HG03378 (cell line): ENCODE results near the gene STK10.

Experiments
- ATAC-seq: cut with Tn5 transposase; IDR thresholded peaks from one replicate; pipeline ENCODE4 v1.9.1; 2021; ENCODE audit warnings: mild to moderate bottlenecking, moderate library complexity; ENCODE audit not compliant: unreplicated experiment

Gene STK10

DNA sequence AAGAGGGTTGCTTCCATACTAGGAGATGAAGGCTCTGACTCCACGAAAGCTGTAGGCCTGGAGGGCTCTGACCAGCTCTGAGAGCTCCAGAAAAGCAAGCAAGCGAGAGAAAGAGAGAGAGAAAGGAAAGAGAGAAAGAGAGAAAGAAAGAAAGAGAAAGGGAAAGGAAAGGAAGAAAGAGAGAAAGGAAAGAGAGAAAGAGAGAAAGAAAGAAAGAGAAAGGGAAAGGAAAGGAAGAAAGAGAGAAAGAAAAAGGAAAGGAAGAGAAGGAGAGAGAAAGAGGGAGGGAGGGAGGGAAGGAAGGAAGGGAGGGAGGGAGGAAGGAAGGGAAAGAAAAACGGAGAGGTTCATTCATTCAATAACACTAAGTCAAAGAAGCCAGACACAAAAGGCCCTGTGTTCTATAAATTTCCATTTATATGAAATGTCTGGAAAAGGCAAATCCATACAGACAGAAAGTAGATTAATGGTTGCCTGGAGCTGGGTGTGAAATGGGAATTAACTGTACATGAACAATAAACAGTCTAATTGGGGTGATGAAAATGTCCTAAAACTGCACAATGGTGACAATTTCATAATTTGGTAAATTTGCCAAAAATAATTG is 1.8 kb upstream of the STK10 start:
- no peak for ATAC-seq

DNA sequence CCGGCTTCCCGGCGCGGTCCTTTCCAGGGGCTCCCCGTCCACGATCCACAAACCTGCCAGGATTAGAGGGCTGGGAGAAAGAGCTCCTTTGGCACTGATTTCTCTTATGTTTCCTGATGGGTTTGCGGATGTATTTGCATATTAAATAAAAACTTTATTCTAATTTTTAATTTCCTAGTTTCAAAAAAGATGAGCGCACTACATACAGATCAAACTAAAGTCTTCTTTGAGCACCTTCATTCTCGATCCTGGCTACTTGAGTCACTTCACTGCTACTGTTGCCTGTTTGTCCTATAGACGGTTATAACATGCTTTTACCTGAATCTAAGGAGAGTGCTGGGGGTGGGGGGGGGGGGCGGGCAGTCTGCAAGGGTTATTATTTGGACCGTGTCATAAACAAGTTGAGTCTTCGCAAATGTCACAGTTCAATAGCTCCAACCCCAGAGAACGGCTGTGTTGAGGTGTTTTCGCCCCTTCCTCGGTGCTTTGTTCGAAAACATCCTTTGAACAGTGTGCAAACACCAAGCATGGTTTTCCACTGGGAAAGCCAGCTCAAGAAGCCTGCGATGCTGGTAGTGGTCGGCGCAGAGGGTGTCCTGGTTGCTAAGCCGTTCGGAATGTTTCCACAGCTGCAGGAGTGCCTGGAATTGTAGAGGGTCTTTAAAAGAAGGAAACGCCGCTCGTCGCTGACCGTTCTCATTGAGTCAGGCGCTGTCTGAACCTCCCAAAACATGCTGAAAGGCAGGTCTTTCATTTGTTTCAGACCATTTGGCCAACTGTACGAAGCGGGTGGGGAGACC is 1.1 kb upstream of the STK10 start:
- no peak for ATAC-seq

DNA sequence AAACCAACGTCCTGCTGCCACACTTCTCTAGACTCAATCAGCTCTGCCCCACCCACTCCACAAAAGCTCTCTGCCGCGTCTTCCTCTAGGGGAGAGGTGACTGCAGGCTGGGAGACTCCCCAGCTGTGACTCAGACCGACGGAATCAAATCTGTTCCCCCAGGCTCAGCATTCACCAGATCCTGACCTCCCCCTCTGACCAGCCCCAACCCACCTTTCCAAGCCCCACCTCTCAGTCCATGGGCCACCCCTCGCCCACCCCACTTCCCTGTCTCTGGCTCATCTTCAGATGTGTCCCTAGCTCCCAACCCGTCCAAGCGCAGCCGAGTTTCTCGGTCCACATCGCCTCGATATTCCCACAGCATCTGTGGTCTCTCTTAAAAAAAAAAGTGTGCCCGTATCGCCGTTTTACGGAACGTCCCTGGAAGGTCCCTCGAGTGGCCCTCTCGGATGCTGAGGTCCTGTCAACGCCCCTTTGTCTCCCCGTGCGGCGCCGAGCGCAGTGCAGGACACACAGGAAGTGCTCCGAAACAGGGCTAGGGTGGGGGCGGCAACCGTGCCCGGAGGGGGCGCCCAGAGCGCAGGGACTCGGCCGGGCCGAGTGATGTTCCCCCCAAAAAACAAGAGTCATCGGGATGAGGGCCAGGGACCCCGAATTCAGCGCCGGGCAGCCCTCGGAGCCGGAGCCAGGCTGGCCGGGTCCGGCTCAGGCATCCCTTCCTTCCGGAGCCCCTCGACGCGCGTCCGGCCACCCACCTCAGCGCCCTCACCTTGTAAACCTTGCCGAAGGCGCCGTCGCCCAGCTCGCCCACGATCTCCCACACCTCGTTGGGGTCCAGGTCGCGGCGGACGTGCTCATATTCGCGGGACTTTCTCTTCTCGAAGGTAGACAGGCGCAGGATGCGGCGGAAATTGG is 649 bp downstream of the STK10 start:
- ATAC-seq = peak; percentile 27

DNA sequence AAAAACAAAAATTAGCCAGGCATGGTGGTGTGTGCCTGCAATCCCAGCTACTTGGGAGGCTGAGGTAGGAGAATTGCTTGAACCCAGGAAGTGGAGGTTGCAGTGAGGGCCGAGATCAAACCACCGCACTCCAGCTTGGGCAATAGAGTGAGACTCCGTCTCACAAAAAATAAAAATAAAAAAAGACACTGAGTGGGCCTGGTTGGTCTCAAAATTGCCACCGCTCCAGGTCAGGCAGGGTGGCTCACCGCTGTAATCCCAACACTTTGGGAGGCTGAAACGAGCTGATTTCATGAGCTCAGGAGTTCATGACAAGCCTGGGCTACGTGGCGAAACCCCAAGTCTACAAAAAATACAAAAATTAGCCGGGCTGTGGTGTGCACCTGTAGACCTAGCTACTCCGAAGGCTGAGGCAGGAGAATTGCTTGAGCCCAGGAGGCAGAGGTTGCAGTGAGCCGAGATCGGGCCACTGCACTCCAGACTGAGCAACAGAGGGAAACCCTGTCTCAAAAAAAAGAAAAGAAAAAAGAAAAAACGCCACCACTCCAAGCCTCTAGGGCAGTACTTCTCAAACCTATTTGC is 1.8 kb downstream of the STK10 start:
- no peak for ATAC-seq

DNA sequence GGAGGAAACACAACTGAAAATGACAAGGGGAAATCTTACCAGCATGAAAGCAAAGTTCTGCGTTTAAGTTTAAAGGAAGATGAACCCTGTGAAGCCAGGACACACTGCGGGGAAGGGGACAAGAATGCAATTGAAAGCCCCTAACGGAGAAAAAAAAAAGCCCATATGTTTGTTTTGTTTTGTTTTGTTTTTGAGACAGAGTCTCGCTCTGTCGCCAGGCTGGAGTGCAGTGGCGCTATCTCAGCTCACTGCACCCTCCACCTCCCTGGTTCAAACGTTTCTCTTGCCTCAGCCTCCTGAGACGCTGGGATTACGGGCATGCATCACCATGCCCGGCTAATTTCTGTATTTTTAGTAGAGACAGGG is 2.9 kb downstream of the STK10 start:
- no peak for ATAC-seq

DNA sequence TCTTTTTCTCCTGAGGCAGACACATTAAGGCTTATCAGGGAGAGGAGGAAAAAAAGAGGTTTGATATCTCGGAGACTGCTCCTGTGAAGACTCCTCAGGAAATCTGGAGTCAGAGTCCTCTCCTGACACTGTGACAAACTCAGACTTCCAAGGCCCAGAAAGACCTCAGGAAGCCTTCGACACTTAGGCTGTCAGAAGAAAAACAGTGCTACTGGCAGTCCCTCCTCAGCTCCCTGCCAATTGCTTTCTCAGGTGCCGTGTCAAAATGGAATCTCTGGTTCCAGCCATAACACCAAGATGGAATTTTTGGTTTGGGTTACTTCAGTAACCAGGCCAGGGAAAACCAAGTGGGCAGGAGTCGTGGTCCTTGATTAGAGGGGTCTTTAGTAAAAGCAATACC is 4.1 kb downstream of the STK10 start:
- ATAC-seq = no peak

DNA sequence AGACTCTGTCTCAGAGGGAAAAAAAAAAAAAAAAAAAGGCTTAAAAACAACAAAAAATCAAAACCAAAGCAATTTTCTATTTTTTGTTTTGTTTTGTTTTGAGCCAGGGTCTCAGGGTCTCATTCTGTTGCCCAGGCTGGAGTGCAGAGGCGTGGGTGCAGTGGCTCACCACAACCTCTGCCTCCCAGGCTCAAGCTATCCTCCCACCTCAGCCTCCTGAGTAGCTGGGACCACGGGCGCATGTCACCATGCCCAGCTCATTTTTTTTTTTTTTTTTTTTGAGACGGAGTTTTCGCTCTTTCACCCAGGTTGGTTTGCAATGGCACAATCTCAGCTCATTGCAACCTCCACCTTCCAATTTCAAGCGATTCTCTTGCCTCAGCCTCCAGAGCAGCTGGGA is 5.7 kb downstream of the STK10 start:
- ATAC-seq = no peak

DNA sequence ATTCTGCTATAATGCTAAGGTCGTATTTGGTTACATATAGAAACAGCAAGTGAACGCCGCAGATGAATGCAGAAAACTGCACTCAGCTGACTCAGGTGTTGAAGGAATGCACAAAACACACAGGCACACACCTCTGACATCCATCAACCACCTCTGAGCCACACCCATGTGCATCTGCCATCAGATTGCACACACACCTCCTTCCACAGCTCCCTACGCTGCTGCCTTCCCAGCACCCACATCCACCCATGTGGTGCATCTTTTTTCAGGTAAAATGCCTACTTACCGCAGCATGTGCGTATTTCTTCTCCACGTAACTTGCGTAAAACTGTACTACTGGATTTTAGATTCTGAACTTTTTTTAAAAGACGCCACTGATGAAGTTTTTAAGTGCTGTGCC is 7.1 kb downstream of the STK10 start:
- no peak for ATAC-seq

DNA sequence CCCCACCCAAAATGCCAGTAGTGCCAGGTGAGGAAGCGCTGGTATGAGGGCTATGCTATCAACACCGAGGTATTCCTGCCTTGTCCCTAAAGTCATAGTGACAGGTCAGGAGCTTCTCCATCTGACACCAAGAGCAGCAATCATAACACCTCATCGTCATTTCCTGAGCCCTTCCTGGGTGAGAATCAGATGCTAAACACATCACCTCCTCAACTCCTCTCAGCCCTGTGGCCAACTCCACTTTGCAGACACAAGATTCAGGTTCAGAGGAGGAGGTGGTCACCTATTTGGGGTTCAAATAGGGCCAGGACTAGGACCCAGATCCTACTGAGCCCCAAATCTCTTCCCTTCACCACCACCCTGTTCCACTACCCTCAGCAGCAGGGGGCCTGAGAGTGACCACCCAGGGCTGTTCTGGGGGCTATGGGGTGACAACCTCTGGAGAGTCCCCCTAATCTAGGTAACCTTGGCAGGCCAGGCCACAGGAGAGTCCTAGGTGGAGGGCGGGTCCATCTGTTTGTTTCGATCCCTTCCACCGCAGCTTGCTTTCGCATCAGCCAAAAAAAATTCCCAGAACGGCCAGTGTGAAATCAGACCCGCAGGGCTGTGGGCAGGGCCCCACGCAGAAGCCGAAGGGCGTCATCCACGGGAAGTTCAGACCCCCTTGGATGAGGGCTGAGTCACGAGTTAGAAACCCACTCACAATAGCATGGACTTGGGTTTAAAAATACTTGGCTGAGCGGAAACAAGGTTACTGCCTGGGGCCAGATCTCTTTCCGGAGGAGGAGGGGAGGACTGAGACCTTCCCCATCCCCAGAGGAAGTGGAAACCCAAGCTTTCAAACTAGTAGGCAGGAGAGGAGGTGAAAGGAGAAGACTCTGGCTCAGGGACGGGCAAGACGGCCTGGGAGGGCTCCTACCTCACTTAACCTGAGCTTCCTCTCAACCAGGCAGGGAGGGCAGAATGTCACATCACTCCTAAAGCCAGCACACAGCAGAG is 8.7 kb downstream of the STK10 start:
- peak; percentile 33 for ATAC-seq

DNA sequence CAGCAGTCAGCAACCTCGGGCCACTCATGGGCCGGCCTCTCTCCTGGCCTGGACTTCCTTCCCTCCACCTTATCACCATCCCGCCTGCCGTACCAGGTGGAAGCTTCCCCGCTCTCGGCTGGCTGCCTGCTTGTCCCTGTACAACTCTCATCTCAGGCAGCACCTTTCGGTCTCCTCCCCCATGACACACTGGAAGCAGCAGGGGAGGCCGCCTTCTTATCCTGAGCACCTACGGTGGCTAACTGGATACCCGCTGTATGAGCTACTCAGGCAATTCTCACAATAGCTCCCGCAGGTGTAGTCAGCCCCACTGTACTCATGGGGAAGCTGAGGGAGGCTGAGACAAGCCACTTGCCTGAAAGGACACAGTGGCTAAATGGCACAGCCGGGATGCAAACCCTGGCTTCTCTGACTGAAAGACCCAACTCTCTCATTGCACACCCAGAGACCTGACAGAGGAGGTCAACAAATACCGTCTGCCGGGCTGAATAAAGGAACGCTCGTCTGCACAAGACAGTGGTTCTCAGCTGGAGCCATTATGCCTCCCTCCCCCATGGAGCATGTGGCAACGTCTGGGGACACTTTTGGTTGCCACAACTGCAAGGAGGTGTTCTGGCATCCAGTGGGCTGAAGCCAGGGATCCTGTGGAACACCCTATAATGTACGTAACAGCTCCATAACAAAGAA is 9.6 kb downstream of the STK10 start:
- ATAC-seq = no peak

DNA sequence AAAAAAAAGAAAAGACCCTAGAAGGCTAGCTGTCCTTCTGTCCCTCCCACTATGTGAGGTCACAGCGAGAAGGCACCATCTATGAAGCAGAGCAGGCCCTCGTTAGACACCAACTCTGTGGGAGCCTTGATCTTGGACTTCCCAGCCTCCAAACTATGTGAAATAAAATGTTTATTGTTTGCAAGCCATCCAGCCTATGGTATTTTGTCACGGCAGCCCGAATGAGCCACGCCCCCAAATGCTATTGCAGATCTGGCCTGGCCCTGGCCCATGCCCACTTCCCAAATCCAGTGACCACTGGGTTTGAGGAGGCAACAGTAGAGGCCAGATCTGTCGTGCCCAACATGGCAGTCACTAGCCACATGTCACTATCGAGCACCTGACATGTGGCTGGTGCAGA is 10.8 kb downstream of the STK10 start:
- ATAC-seq = no peak

DNA sequence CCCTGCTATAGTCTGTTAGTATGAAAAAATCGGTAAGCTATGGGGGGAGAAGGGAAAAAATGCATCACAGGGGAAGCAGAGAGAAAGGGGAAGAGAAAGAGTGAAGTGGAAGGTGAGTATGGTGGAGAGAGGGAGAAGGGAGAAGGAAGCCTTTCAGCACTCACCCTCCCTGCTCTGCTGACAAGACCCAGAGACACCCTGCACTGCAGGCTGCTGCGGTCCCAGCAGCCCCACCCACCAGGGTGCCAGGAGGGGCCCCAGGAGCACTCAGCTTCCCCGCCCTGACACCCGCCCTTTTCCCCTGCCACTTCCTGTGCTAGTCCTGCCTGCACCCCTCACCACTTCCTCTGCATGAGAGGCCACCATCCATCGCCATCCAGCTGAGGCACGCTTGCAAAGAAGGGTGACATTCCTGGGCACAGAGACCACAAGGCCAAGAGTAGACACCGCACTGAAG is 12.7 kb downstream of the STK10 start:
- ATAC-seq = peak; percentile 46

DNA sequence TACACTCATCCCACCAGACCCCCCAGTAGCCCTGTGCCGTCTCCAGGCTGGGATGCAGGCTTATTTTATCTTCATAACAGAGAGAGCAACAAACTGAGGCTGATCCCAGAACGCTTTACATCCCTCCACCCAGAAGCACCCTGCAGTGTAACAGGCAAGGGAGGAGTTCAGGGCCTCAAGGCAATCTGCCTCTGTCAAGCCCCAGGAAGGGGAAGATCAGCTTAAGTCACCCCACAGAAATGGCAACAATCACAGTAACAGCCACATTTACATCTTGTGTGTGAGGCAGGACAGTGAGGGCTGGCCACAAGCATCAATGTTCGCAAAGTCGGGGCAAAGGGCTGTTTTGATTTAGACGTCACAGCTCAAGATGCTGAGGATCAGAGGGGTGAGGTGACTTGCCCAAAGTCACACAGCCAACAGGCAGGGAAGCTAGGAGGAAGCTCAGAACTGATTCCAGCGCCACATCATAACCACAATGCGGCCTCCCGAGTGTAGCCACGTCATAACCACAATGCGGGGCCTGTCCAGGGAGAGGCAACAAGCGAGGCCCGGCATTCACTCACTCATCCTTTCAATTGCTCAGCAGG is 14.4 kb downstream of the STK10 start:
- ATAC-seq = no peak

DNA sequence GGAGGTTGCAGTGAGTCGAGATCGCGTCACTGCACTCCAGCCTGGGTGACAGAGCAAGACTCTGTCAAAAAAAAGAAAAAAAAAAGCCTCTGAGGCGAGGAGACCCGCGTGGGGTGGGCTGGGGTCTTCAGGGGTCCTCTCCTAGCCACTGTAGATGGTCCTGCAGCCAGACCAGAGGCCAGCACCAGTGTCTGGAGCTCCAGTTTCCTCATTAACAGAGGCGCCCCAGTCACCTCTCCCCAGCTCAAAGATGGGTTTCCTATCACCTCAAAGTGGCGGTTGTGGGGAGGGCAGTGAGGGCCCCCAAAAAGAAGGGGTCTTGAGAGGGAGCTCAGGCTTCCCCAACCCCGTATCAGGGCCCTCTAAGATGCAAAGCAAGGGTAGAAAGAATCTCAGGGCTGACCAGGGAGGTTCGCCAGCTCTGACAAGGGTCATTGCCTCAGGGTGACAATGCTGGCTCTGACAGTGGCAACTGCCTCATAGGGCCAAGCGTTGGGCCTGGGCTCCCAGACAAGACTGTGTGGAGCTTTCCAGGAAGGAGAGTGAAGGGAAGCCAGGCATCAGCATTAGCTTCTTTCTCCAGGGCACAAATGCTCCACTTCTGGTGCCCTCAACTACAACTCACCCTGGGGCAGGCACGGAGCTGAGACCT is 15.0 kb downstream of the STK10 start:
- ATAC-seq = no peak

DNA sequence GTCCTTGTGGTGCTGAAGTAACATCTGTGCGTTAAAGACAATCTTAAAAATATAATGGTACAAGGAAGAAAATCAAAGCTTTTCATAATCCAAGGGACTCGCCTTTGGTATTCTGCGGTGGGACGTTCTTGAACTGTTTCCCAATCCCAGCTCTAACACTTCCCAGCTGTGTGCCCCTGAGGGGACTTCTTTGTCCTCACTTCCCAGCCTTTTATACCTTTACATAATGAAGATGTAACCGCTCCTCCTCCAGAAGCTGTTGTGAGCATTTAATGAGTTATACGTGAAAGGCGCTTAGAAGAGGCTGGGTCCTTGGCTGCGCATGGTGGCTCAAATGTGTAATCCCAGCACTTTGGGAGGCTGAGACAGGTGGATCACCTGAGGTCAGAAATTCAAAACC is 16.9 kb downstream of the STK10 start:
- ATAC-seq = no peak

DNA sequence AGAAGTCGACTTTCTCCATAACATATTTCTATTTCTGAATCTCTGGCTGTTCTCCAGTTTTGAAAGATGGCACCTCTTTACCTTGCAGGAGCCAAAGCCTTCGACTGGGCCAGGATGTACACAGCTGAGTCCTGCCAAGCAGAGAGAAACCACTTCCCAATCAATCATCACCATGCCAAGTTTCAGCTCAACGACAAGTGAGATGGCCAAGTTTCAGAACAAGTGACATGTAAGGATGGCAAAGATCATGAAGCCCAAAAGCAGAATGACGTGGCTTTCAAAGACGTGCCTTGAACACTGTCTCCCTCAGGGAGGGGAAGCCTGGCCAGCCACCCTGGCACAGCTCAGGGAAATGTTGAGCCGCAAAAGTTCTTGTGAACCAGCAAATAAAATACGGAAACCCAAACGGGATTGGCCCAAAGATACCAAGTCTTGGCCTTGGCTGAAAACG is 17.7 kb downstream of the STK10 start:
- no peak for ATAC-seq

DNA sequence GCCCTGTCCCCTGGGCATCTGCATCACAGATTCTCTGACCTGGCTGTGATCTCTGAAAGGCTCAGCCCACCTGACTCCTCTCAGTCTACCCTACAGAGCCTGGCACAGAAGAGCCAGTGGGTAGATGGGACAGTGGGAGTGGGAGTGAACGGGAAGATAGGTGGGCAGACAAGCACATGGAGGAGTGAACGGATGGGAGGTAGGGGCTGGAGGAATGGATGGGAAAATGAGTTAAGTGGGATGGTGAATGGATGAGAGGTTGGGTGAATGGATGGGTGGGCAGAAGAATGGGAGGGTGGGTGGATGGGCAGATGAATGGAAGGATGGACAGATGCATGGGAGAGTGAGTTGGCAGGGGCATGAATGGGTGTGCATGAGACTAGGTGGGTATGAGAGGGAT is 18.8 kb downstream of the STK10 start:
- ATAC-seq = no peak

DNA sequence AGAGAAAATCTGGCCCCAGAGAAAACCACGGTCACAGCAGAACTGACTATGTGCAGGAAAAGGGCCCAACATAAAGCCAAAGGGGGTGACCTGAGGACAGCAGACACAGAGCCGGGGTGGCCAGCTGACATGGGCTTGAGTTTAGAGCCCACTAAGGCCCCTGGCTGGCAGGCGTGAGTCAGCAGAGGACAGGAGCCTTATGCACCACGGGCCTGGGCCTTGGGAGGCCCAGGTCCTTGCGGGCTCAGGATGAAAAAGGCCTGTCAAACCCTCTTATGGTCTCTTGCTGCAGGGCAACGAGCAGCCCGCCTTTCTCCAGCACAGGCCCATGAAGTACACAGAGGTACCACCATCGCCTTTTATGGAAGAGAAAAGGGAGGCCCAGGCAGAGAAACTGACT is 19.7 kb downstream of the STK10 start:
- no peak for ATAC-seq

DNA sequence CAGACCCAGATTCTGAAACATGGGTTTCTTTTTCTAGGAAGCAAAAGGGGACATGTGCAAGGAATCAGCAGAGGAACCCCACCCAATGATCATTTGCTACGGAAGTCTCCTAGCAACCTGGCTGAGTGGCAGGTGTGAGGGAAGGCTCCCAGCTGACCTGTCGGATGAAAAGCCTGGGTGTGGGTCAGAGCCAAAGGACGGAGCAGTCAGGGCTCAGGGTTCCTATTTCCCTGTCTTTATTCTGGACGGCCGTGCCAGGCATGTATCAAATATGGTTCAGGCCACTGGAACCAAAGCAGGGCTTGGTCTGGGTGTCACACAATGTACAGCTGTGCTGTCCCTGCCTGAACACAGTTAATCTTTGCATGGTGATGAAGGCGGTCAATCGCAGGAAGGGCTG is 20.1 kb downstream of the STK10 start:
- ATAC-seq = no peak
